ENCODE results near the gene NDUFAF8.
"Not testable (repeated sequence)": the region's sequence is repeated elsewhere in the genome, so short reads cannot be mapped to it uniquely, and the experiment has no call there.

NDUFAF8 gene

GRCh38 chr17:81223762-81224130 is 15.4 kb upstream of the NDUFAF8 start:
- DNase-seq: peak in 1 of 2 donors; percentile 26

- not testable (repeated sequence) for DNase-seq
These were observed 11.5 kb upstream of the NDUFAF8 start for GRCh38 chr17:81227630-81228029.

DNA sequence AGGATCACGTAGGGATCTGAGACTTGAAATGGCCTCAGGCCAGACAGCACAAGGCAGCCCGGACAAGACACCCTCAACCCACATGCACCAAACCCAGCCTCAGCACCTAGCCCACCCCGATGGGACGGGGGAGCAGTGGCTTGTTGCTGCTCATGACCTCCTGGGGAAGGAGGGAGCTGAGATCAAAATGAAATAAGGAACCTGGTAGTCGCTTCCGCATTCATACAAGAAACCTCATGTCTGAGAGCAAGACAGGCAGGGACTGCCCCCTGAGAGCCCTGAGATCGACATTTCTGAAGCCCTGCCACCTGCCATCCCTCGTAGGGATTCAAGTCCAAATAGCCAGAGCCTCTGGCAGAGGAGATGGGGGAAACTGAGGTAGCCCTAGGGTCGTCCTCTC is 10.7 kb upstream of the NDUFAF8 start:
- no peak for DNase-seq

GRCh38 chr17:81228834-81229665 is 10.1 kb upstream of the NDUFAF8 start:
- no peak for DNase-seq

DNA sequence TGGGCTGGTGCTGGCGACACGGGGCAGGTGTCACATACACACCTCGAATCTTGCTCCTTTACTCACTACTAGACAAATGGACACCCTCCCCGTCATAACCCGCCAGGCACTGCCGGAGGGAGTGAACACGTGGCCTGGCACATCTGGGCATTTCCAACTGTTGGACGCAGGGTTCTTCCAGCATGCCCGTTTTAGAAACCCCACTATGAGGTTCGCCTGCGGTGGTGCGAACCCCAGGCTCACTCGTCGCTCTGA is 9.5 kb upstream of the NDUFAF8 start:
- DNase-seq: no peak

- DNase-seq: no peak
These were observed 8.9 kb upstream of the NDUFAF8 start for GRCh38 chr17:81230043-81230820.

DNA sequence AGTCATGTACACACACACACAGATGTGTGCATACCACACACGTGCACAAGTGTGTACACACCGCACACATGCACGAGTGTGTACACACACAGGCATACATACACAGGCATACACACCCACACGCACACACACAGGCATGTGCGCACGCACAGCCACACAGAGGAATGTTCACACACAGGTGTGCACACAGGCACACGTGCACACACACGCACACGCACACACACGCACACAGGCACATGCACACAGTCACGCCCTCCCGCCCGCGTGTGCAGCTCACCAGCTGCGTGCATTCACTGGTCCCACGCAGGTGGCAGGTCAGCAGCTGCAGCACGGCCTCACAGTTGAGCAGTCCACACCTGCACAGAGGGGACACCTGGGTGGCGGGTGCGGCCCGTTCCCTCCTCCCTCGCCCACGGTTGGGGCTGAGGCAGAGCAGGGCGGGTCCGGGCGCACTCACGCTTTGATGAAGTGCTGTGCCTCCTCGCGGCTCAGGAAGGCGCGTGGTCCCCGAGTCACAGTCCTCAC is 7.9 kb upstream of the NDUFAF8 start:
- DNase-seq: no peak

DNA sequence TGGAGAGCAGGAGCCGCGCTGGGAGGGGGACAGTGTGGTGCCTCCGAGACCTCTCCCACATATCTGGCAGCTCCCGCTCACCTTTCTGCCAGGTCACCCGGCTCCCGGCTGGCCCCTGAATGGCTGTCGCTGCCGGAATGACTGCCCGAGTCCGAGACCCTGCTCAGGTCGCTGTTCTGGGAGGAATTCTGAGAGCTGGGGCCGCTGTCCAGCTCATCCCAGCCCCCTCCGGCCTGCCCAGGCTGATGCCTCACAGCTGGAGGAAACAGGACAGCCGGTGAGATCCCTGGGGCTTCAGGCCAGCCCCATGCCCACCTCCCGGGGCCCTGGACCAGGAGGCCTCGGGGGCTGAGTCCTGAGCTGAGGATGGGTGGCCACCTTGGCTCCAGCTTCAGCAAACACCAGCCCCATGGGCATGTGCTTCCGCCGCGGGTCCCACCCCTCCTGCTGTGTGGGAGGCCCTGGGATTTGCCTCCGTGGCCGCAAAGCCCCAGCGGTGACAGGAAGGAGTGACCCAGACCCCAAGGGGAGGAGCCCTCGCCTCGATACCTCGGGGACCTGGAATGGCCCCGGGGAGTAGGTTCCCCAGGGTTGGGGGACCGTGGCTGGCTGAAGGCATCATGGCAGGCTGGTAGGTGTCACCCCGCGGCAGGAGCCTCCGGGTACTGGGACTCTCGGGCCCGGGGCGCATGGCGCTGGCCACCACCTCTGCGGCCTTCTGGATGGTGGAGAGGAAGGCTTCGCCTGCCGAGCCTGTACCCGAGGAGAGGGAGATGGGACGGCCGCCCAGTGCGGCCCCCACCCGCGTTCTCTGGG is 7.1 kb upstream of the NDUFAF8 start:
- DNase-seq: no peak

DNA sequence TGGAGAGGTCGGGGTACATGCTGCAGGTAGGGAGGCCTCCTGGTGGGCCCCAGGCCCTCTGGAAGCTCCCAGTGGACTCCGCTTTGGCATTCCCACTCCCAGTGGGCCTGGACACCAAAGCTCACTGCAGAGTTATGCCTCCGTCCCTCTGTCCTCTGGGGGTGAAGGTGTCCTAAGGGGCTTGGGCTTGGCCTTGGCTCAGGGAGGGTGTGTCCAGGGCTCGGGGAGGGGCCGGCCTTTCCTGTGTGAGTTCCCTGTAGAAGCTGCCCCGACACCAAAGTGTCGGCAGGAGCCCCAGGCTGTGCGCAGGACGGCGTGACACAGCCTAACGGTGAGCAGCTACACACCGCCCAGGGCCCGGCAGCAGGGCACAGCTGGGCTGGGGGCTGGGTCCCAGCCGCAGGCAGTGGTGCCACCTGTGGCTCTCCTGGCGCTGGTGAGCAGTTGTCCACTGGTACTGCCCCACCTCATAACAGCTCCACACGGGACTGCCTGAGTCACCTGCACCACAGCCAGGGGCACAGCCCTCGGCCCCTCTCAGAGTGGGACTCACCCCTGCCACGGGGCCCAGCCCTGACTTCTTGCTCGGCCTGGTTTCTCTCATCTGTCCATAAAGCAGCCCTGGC is 6.4 kb upstream of the NDUFAF8 start:
- no peak for DNase-seq

DNA sequence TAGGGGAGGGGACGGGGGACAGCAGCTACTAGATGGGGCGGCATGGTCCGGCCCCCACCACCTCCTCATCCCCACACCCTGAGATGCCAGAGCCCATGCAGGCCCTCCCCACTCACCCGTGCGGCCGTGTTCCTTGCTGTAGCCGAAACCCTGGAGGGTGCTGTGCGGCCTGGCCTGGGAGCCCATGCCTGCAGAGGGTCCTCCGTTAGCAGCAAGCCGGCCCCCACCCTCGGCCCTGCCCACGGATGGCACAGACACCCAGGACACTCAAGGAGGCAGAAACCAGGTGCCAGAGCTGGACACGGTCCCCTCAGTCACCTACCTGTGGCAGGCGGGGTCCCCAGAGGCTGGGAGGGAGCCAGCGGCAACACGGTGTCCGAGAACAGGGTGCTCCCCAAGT is 5.8 kb upstream of the NDUFAF8 start:
- DNase-seq: no peak

DNA sequence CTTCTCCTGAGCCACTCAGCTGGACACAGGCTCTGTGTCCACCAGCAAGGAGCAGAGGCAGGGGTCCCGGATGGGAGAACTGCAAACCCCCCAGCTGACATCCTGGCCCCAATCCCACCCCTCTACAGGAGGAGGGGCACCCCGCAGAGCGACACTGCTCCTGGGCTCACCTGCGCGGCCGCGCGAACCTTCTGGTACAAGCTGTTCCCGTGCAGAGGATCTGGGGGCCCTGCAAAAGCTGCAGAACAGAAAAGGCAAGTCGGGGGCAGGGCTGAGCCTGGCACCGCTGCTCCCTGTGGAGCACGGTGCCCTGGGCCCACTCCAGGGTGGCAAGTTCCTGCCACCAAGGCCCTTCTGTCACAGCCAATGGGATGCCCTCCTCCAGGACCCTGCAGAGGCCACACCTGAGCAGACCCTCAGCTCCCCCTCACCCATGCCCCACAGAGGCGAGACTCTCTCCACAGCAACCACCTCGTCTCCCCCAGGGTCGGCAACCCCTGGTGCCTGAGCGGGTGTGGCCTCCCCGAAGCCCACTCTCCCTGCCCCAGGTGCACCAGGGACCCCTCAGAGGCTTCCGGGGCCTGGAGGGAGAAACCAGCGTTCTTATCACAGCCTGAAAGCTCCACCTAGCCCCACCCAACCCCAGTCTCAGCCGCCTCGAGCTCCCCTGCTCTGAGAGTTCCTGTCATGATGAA is 5.2 kb upstream of the NDUFAF8 start:
- DNase-seq: no peak

DNA sequence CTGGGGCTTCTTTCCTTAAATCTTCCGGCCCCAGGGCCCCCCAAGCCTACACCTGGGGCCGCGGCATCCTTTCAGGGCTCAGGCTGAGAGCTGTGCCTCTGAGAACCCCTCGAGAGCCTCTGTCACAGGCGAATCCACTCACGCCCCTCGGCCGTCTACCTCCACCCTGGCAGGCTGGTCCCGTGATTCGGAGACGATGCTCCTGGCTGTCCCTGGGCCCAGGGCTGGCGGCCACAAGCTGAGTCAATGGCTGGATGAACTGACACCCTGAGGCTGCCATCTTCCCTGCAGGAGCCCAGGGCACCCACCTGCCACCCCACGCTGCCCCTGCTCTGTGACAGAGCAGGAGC is 4.6 kb upstream of the NDUFAF8 start:
- DNase-seq: no peak

DNA sequence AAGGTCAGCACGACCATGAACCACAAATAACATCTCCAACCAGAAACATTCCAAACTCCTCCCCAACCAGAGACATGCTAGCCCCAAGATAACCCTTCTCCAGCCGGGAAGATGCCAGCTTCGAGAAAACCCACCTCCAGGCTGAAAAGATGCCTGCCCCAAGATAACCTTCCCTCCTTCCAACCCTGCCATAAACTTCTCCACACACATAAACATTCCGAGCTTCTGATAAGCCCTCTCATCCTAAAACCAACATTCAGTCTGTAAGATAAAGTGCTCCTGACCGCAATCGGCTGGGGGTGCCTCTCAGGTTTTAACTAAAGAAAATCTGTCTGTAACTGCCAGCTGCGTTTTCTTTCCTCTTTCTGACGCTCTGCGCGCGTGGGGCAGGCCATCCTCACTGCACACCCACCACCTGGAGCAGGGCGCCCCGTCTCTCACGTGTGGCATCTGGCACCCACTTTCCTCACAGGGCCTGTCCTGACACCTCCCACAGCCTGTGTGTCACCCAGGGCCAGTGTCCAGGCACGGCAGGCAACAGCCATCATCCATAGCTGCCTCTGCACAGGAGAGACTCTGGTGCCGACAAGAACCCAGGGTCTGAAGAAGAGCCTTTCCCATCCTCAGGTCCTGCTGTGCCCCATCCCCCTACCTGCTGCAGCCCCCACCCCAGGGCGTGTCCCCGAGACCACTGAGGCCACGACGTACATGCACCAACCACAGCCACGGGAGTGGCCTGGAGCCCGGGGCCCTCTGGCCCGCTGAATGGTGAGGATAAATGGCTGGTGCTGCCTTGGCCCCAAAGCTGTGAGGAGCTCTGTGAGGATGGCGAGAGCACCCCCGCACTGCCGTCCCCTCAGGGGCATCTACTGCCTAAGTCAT is 3.9 kb upstream of the NDUFAF8 start:
- no peak for DNase-seq

DNA sequence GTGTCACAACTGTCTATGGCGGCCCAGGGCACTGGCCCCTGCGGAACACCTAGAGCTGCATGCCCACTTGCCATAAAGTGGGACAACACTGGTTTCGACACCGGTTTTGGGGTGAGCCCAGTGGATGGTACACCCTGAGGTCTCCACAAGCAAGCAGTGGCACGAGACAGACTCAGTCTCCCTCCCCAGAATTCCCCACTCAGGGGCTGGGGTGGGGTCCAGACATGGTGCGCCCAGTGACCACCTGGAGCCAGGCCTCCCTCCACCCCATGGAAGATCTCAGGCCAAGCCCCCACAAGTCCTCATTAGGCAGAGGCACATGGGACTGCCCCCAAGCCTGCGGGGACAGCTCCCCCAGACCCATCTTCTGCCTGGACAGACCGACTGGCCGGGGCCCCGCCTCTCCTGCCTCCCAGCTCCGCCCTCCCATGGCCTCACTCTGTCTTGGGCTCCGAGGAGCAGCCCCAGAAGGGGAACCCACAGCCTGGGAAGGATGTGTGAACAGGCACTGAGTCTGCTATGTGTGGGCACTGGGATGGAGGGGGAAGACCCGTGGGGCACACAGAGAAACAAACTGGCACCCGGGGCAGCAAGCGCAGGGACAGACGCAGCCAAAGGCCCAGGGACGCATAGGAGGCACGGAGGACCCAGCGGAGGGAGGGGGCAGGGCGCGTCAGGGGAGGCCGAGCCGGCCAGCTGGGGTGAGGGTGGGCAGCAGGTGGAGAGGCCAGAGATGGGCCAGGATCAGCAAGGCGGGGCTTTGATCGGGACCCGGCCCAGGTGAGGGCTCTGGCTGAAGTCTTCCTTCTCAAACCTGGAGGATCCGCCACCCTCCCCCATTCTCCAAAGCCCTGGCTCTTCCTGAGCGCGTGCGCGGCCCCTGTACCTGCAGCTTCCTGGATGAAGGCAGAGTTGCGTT is 3.0 kb upstream of the NDUFAF8 start:
- no peak for DNase-seq

GRCh38 chr17:81236784-81237183 is 2.3 kb upstream of the NDUFAF8 start:
- no peak for DNase-seq

- DNase-seq: no peak
These were observed 1.3 kb upstream of the NDUFAF8 start for GRCh38 chr17:81237591-81238489.

DNA sequence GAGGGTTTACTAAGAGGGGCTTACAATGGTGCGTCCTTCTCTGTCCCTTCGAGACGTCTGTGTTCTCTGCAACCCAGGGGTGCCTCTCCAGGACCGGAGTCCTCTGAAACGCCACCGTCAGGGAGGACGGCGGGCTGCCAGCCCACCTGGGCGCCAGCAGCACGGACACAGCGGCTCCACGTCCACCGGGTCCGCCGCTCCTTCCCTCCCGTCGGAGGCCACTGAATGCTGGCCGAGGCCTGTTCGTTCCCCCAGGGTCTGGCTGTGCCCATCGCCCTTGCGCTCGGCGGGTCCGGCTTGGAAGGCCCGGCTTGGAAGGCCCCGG is 666 bp upstream of the NDUFAF8 start:
- DNase-seq: no peak

- DNase-seq: peak in 1 of 2 donors; percentile 2
These were observed 817 bp downstream of the NDUFAF8 start for GRCh38 chr17:81239714-81240555.
